GM21528 (cell line): ENCODE data around the gene CEP63.

Experiments used
- ATAC-seq: cut with Tn5 transposase; IDR thresholded peaks from one replicate; pipeline ENCODE4 v1.9.1; 2021; ENCODE audit warnings: mild to moderate bottlenecking, moderate library complexity; ENCODE audit not compliant: unreplicated experiment, low FRiP score

The CEP63 gene

DNA sequence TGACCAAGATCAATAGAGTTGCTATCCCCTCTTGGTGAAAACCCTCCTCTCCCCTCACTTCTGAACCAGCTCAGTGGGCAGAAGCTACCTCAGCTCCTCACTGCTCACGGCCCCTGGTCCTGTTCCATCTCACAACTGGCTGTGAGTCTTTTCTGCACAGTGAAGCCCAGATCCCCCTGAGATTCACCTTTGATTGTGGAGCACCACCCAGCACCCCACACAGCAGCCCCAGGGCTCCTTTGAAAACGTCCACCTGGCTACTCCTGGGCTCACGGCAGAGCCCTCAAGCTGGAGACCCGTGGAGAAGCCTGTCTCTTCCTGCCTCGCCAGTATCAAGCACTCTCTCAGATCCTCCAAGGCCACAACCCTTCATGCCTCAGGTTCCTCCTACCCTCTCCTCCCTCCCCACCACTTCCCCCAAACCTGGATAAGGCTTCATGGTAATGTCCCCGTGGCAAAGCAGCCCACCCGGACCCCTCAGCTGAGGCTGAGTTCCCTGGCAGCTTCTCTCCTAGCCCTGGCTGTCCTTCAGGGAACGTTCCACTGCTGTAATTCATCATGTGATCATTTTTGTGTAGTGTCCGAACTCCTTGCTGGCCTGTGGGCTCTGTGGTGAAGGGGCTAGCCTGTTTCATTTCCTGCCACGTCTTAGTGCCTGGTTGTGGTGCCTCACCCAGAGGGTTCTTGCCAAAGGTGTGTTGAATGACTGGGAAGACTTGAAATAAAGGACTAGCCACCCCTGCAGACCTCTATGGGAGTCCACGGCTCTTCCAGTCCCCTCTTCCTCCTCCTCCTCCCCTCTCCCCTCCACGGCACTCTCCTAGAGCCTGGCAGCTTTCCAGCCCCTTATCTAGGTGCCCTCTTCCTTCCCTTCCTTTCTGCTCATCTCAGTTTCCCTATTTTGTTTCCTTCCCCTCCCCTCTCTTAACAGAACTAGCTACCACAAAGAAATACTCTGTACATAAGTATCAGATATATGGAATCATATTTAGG, 120.5 kb downstream of the CEP63 start:
- no peak for ATAC-seq

DNA sequence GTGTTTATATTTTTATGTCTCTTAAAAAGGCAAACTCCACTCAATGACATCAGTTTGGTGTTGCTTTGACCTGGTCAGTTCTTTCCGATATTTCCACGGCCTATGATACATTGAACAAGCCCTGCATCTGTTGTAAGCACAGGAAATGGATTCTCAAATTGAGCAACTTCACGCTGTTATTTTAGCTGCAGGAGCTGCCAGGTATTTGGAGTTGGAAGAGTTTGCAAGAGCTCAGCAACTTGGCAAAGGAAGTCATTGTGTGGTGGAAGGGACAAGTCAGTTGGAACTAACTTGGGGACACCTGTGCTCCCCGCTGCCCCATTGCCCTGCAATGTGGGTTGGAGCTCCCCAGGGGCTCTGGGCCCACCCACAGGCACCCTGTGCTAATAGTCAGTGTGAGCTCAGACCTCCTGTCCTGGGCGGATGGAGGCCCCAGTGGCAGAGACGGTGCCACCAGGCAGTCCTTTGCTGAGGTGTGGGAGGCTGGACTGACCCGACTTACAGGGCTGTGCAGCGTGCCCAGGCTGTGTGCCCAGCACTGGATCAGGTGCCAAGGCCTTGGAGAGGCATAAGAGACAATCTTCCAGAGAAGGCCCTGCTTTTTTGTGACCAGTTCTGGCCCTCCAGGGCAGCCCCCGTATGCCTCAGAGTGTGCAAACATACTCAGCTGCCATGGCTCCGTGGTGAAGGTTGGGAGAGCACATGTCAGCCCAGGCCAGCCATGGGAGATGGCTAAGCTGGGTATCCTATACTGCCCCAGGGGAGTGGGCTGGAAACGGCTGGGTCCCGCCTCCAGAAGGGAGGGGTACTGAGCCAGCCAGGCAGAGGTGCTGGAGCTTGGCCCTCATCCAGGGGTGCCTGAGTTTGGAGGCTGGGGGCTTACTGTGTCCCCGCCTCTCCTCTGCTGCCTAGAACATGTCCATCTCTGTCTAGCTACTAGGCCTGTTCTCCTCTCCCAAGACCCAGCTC, 121.5 kb downstream of the CEP63 start:
- ATAC-seq, result no peak

DNA sequence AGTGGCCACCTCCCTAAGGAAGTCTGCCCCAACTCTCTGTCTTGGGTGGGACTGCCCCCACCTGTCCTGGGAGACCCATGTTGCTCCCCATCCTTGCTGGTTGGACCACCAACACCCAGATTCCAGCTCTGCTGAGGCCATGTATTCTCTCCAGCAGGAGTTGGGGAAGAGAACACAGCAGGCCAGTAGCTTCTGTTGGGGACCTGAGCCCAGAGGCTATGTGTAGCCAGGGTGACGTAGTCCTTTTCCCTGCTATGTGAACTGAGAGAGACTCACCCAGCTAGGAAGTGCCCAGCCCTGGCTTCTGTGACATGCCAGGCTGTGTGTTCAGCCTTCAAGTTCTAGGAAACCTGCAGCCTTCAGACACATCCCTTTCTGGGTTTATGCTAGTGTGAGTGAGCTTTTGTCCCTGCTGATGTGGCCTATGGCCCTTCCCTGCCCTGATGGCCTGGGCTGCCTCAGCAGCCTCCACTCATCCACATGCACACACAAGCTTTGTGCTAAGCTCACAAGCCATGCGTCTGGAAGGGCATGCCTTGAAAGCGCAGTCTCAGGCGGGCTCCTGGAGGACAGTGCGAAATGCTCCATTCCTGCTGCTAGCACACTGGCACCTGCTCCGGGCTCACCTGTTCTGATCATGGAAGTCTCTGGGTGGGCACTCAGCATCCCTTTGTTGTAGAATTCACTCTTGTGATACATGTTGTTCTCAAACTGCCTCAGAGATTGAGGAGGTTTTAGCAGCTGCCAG, 122.3 kb downstream of the CEP63 start:
- no peak for ATAC-seq

DNA sequence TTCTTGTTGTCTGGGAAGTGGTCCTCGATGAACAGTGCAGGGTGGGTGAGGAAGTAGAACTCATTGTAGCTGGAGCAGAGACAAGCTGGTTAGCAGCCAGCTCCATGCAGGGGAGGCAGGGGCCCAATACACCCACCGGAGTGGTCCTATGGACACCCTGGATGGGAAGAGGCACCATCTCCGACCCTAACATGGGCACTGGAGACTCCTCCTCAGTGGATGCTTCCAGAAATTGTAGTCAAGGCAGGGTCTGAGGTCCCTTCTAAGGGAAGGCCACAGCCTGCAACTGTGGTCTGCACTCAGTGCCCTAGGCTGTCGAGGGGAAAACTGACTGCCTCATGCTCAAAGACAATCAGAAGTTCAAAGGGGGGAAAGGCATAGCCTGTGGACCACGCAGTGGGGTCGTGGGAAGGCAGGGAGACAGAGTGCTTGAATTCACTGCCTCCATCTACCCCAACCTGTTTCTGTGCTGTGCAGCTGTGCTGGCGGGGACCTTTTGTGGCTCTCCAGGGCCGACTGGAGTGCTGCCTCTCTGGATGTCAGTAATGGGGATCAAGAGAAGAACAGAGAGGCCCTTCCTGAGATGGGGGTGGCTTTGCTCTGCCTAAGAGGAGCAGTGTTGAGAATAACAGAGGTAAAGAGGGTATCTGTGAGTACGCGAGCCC, 123.0 kb downstream of the CEP63 start:
- ATAC-seq, result no peak

DNA sequence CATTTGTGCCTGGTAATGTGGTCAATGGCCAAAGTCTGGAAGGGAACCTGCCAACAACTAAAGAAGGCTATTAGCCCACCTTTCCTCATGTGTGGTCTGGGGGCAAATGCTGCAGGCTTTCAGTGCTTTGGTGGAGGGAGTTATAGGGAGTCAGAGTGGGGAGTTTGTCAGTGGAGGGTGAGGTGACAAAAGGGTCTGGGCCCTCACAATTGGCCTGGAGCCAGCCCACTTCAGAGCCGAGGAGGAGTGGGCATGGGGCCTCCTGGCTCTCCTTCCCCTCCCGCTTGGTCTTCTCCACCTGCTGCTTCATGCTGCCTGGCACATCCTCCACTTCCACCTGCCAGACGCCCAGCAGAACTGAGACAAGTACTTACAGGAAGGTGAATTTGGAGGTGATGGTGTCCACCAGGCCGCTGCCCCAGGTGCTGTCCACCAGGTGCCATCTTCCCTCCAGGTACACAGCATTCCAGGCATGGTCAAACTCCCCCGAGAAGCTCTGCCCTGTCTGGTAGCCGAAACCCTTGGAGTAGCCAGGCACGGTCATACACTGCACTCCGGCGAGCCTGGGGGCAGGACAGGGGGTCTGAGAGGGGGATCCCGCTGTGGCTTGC, 124.1 kb downstream of the CEP63 start:
- no peak for ATAC-seq

DNA sequence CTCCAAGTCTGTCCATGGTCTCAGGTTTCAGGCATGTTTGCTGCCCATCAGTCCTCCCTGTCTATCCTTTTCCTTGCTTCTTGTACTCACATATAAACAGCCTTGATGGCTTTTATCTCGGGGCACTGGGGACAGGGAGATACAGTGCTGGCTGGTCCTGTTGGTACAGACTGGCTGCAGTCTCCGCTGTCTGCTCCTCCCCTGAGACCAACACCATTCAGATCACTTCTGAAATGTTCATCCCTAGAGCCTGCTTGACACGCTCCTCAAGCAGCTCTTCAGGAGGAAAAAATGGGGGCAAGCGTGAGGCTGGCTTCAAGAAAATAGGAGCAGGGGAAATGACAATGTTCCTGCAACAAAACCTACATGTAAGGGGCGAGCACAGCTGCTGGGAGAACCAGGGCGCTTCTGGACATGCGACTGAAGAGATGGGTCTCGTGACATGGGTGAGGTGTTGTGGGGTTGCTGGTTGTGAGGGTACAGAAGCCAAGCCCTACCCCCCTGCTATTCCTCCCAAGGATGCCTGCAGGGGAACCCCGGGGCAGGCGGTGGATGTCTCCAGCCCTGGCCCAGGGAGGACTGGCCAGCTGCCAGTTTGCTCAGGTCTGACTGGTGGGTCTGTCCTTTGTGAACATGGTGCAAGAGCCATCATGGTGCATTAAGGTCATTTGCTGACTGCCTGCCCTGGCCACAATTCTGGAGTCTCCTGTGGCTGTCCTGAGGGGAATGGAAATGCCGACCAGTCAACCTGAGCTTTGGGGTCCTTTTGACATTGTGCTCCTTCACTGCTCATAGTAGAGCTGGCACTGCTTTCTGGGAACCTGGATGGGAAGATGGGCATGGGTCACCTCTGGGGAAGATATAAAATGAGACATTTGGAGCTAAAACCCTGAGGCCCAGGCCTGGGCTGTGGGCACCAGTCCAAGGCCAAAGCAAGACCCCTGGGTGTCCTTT, 124.9 kb downstream of the CEP63 start:
- no peak for ATAC-seq

DNA sequence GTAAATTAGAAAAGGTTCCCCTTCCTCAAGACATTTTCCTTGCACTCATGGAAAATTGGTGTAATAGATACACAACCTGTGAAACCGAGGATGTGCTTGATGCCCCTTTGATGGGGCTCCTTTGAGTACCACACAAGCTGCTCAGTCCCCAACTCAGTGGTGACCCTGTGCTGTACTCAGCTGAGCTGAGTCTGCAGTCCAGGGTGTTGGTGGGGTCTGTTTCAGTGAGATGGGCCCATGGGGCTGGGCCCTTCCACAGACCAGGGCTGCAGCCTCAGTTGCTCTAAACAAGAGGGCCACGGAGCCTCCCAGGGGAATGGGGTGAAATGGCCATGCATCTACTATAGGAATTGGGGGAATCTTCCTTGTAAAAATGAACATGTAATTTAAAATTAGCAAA, 125.7 kb downstream of the CEP63 start:
- no peak for ATAC-seq

DNA sequence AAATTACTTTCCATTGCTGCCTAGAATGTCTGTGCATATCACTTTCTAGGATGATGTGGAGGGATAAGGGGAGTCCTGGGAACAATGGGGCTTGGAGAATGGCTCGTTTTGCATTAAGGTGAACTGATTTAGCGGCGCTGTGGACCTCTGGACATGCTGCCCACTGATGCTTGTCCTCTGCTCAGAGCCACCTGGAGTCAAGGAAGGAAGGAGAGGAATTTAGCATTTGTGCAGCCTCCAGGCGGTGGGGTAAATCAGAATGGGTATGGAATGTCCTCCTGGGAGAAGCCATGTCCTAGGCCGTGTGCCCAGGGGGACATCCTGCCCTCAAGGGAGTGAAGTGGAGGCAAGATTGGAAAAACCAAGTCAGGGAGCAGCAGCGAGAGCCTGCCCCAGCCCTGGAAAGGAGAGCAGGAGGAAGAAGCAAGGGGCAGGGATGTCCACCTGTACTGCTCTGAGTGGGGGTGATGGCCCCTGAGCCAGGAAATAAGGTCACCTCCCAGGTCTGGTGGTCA, 127.2 kb downstream of the CEP63 start:
- no peak for ATAC-seq

DNA sequence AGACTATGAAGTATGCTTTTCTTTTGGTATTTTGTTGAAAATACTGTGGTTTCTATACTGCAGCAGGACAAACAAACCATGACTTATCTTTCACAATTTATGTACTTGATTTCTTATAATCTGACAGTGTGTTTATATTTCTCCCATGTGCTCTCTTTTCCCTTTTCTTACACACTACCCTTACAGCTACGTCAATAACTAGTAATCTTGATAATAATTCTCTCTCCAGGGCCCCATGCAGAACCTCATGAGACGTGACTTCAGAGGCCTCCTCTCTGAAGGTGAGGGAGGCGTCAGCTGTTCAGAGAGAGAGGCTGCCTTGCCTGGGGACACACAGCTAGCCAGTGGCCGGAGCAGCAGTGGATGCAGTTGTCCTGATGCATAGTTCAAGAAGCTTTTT, 129.1 kb downstream of the CEP63 start:
- no peak for ATAC-seq

DNA sequence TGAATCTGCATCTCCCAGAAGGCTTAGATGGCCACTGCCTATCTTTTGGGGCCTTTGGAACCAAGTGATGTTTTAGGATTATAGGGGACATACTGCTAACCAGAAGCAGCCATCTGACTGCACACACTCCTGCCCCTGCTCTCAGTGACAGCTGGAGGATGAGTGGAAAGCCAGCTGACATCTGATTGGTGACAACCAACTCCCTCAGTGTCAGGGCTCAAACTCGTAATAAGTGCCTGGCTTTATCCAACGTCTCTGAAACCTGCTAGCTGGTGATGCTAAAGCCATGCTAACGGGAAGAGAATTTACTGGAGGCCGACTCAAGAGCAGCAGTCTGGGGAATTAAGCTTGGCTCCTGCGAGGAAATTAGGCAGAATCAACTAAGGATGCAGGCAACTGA, 129.9 kb downstream of the CEP63 start:
- ATAC-seq, result no peak

DNA sequence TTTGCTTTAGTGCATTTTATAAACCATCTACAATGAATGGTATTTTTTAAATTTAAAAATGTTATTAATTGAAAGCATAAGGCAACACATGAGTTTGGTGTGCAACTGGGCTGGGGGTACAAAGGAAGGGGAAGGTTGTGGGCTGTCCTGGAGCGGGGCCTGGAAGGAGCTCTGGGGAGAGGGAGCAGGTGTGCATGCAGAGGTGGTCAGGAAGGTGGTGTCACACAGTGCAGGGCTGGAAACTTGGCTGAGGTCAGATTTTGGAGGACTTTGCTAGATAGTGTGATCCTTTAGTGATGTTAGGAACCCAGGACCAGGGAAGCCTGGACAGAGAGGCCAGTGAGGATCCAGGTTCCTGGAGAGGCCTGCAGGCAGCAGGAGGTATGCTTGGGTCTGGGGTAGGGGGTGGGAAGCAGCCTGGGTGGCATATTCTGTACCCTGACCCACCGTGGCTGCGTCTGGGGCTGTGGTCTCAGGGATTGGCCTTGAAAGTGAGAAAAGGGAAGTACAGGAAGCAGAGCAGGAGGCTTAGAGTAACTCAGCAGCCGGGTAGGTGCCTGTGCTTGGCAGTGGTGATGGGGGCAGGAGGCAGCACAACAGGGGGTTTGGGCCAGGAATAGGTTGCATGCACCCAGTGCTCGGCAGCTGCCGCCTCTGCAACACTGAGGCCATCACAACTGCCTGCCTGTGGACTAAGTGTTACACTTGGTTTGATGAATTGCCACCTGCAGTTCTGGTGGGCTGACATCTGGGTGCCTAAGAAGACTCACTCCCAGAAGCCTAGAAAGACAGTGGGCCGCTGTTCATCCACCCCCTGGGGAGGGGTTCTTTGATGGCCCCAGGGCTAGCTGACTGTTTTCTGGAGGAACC, 132.0 kb downstream of the CEP63 start:
- no peak for ATAC-seq

DNA sequence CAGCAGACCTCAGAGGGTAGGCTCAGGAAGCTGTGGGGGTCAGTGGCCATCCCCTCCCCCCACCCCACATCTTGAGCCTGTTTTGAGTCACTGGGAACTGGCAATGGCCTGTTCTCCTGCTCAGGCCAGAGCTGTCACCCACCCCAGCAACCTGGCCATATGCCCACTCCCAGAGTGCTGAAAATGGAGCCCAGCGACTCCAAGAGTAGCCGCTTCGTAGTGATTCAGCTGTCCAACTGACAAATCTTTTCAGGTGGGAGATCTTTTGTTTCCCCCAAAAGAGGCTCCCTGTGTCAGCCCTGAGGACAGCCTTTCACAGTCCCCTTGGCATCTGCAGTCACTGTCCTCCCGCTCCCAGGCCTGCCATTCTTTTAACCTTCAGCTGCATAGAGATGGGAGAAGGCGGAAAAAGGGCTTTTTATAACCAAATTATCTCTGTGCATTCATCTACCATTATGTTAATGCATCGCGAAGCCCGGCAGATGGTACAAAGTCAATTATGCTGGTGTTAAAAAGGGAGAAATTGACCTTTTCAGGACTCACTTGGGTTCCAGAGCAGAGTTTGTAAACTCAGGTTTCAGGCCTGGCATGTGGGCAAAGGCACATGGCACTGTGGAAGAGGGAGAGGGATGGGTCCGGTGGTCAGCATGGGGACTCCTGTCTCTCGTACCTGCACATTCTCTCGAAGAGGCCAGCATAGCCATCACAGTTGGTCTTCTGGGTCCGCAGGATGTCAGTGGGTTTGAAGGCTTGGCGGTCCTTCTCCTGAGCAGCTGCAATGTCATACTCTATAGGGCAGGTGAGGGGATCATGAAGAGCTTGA, 132.8 kb downstream of the CEP63 start:
- ATAC-seq, result no peak

DNA sequence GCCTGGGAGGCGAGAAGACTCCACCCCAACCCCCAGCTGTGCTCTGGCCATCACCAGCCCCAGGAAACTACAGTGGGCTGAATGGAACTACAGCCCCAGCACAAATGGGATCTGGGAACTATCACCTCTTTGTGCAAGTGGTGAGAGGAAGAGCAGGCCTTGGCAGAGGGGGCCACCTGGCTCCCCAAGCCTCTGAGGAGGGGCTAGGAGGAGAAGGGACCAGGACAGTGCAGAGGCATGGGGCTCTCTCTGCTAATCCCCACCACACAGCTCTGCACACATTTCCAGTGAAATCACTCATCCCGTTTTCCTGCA, 133.4 kb downstream of the CEP63 start:
- no peak for ATAC-seq

DNA sequence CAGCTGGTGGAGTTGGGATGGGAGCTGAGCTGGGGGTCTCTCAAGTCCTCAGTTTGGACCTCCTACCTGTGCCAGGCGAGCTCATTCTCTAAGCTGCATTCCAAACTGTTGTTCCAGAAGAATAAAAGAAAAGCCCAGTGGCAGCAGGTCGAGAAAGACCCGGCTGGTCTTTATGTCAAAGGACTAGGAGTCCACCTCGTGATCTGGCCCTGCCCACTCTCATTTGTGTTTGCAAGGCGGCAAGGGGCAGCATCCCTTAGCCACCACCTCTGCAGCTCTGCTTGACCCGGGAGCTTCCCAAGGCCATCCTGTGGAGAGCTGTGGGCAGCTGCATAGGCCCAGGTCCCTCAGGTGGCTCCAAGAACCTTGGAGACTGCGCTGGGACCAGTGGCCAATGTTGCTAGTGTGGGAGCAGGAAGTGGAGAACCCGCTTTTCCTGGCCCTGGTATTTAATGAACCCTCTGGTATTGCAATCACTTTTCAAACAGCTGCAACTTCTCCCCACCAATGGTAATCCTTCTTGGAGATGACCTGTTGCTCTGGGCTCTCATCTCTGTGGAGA, 134.1 kb downstream of the CEP63 start:
- no peak for ATAC-seq

DNA sequence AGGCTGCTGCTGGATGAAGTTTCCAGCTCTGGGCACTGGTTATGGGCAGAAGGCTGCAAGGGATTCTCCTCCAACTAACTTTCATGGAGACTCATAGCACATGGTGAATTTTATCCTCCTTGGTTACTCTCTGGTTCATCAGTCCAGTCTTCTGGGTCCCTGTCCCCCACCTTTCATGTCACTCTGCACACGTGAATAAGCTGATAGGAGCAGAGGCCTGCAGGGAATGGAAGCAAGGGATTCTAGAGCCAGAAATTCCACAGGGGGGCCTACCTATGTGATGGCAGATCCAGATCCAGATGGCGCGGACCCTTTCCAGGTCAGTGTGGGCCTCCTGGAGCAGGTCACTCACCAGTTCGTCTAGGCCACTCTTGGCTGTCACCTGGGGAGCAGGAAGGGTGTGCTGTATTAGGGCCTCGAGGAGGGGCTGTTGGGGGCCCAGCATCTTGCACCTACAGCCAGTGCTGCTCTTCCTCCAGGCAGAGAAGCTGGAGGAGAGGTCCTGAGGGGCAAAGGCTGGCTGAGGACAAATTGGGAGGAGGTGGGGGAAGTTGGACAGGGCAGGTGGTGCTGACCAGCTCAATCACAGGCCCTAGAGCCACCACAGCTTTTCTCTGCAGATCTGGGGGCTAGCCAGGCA, 134.7 kb downstream of the CEP63 start:
- no peak for ATAC-seq

DNA sequence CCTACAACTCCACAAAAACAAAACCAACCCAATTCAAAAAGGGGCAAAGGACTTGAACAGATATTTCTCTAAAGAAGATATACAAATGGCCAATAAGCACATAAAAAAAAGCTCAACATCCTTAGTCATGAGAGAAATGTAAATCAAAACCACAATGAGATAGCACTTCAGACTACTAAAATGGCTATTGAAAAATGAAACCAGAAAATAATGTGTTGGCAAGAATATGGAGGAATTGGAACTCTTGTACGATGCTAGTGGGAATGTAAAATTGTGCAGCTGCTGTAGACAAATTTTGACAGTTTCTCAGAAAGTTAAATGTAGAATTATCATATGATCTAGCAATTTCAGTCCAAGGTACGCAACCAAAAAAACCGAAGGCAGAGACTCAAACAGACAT, 136.0 kb downstream of the CEP63 start:
- ATAC-seq, result no peak
